Heart left ventricle (tissue), 16 donors: ENCODE results near the gene PIGT. TPM values are rescaled to one million over a fixed set of nuclear protein-coding genes. Genes with fewer than 3 reads are reported as not detected.

Experiments
- ATAC-seq, 4 donors: fragments of 200-7000 bp; cut with Tn5 transposase; one replicate each; pipeline ENCODE4 v1.9.1; 2020 to 2022; ENCODE audit warnings: moderate library complexity in 4 of 4, mild to moderate bottlenecking in 3 of 4, moderate number of reproducible peaks in 1 of 4
- DNase-seq, 5 donors: peaks; one replicate each; pipeline ENCODE4 v3.0.0-alpha.2; 2020
- H3K27ac ChIP-seq, 12 donors: fragments of 200-600 bp; sonication (generic) in 4 of 12; one replicate each; pipeline versions ENCODE4 v1.5.0 to v1.8.0; 2016 to 2022; ENCODE audit warnings: mild to moderate bottlenecking in 2 of 12
- H3K27me3 ChIP-seq, 9 donors: fragments of 200-600 bp; sonication (generic) in 2 of 9; one replicate each; pipeline versions ENCODE4 v1.5.1 to v1.8.0; 2016 to 2022; ENCODE audit warnings: mild to moderate bottlenecking in 3 of 9
- H3K36me3 ChIP-seq, 9 donors: fragments of 200-600 bp; sonication (generic) in 2 of 9; one replicate each; pipeline versions ENCODE4 v1.5.0 to v1.8.0; 2018 to 2022; ENCODE audit warnings: mild to moderate bottlenecking in 2 of 9
- H3K4me1 ChIP-seq, 12 donors: fragments of 200-600 bp; sonication (generic) in 4 of 12; one replicate each; pipeline versions ENCODE4 v1.5.0 to v1.8.0; 2016 to 2022; ENCODE audit warnings: mild to moderate bottlenecking in 3 of 12
- H3K4me3 ChIP-seq, 12 donors: fragments of 200-600 bp; sonication (generic) in 4 of 12; one replicate each; pipeline versions ENCODE4 v1.5.0 to v1.8.0; 2017 to 2022; ENCODE audit warnings: mild to moderate bottlenecking in 9 of 12, moderate library complexity in 4 of 12
- H3K9me3 ChIP-seq, 12 donors: fragments of 200-600 bp; sonication (generic) in 4 of 12; one replicate each; pipeline versions ENCODE4 v1.5.0 to v1.8.0; 2016 to 2022; ENCODE audit warnings: mild to moderate bottlenecking in 1 of 12
- CTCF ChIP-seq, 12 donors: fragments of 200-600 bp; sonication (generic) in 4 of 12; IDR thresholded peaks; one replicate each; pipeline versions ENCODE4 v1.5.0 to v1.8.0; 2018 to 2022; ENCODE audit warnings: antibody characterized with exemption in 12 of 12, mild to moderate bottlenecking in 5 of 12
- POLR2A ChIP-seq, 2 donors: fragments of 450-650 bp; IDR thresholded peaks; one replicate each; pipeline ENCODE4 v1.6.1; 2017; ENCODE audit warnings: antibody characterized with exemption in 2 of 2, mild to moderate bottlenecking in 2 of 2, moderate library complexity in 2 of 2
- WGBS, 4 donors: extraction: QIAGEN DNeasy Blood & Tissue Kit in 2 of 4; methylation state at CpG; one replicate each; pipeline versions ENCODE4 v1.1.5 to v1.1.7; 2013 to 2018; 5-methylcytosine and 5-hydroxymethylcytosine counted together
- intact Hi-C, 10 donors: fragments of 100-400 bp; cut with DNase I; formaldehyde crosslinking; loops; one replicate each; pipeline versions ENCODE4 v1.11.1 to v1.14.2; 2022
- polyA plus RNA-seq, 2 donors: library from polyadenylated mRNA; stranded (reverse); fragments of 200-250 nt; gene quantifications; one replicate each; pipeline ENCODE4 v1.2.3, GENCODE V29; 2013
- total RNA-seq, 9 donors: library from RNA; depleted of rRNA in 2 of 9; stranded (reverse); fragments of >200 nt in 2 of 9; fragmentation: NEBNext Ultra II Directional in 3 of 9; extraction: Animal tissue kit (Norgen Biotek cat#: 25700) in 3 of 9; gene quantifications; one replicate each; pipeline versions ENCODE4 v1.1.0 to v1.2.4, GENCODE V29; 2016 to 2023
- donor health status: ischemic (EF 13 %, LVEDD 7.1; RV severe dilation, severe dysfunction).
- donor health status: healthy with polysubstance abuse.
- donor health status: DM: no; HTN: yes; CAD: no.
- donor health status: DM: no; HTN: no; CAD: no.
- donor health status: ischemic (EF 25% LVEDD 6.9; RV normal size, moderate dysfunction).
- donor health status: ischemic (EF 25% LVEDD 5.7; RV mildly dilated, moderate dysfunction).
- donor health status: healthy.
- donor health status: DM: yes; HTN: yes; CAD: no.
- donor health status: ischemic (EF 35%, LVEDD 5.7; RV mildly dilated, moderate dysfunction).
- donor health status: nonischemic (EF 11% LVEDD 7.7; RV severe dilation, severe dysfunction).
- donor health status: DM: yes; HTN: yes; CAD: no.
- donor health status: PGD.
- donor health status: ischemic (EF 29% LVEDD 5.4; RV normal size, mild dysfunction).
- donor health status: nonischemic (EF 23%, LVEDD 6.1; RV moderate dilation, normal function).

The PIGT gene
- total and polyA plus RNA-seq, 11 donors = 106 to 224 (median 165) TPM

GRCh38 chr20:45407067-45407745, 8.7 kb upstream of the PIGT start:
- Histone ChIP-seq H3K4me1 (peaks cover 0 to 56% (median 31%) of the 10 kb centered on the region in 12 donors), H3K27me3 (peaks cover 0 to 5% (median 0%) of the 10 kb centered on the region in 9 donors), H3K36me3 (peaks cover 0 to 40% (median 28%) of the 10 kb centered on the region in 9 donors), H3K4me3 (peak overlapping the region; percentile 69 to 98 (median 84)), H3K27ac (peak overlapping the region; percentile 96 to 100 (median 99)), H3K9me3 (no peaks in the 10 kb centered on the region)
- WGBS, 4 donors = 6 to 14% (median 10%) methylated on average over 17 to 30 of the region's 30 CpGs
- DNase-seq (peak; percentile 77 to 89 (median 80)), ATAC-seq (peak; percentile 45 to 64 (median 60))
- TF ChIP-seq CTCF (IDR thresholded peaks at IDR 0.05) = no peak
- peak in 1 of 2 donors; percentile 69 for TF ChIP-seq POLR2A (IDR thresholded peaks at IDR 0.05)
- intact Hi-C loops = loop anchor here in 6 of 10 donors (2.0 to 5.0 kb wide), 4 partner anchors 30 to 65 kb away; partner anchors contain the start of gene SYS1 (in 2 of the 6)

DNA sequence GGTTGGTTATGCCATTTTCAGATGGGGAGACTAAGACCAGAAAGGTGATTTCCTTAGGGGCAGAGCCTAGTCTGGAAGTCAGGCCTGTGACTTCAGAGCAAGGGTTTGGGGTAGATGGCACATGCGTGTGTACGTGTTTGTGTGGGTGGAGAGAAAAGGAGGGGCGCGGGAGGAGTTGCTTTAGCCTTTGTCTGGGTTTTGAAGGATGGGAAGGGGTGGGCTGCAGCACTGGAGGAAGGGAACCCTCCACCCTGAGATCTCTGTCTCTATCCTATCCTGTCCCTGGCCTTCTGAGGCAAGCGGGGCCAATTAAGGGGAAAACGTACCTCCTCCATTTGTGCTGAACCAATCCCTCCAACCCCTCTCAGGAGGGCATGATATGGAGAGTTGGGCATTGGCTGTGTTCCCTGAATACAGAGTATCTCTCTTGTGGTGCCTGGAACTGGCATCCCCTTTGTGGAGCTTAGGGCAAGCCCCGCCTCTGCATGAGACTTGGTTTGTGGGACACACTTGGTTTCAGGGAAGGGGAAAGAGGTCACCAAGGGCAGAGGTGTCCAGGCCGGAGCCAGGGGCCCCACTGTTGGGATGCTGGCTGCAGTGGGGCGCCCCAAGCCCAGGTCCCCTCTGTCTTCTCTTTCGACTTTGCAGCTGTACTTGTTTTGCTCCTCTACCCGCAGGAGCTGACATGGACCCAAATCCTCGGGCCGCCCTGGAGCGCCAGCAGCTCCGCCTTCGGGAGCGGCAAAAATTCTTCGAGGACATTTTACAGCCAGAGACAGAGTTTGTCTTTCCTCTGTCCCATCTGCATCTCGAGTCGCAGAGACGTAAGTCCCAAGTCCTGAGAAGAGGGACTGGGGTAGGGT, 7.9 kb upstream of the PIGT start, which contains the start of gene DBNDD2:
Gene DBNDD2 (plus strand): TSS at position 507 of the 863 bp plus-strand sequence. CDS start 179 bp downstream, at position 686.
- Histone ChIP-seq H3K27ac (peak within 1 kb of the TSS; percentile 96 to 100 (median 99)), H3K9me3 (no peaks in the 10 kb centered on the region), H3K27me3 (peaks cover 0 to 5% (median 0%) of the 10 kb centered on the region in 9 donors), H3K36me3 (peaks cover 0 to 45% (median 34%) of the 10 kb centered on the region in 9 donors), H3K4me1 (peaks cover 0 to 56% (median 31%) of the 10 kb centered on the region in 12 donors), H3K4me3 (peak within 1 kb of the TSS; percentile 69 to 98 (median 84))
- WGBS, 4 donors = 38 to 68% (median 52%) methylated on average over 21 of the region's 21 CpGs
- DNase-seq (peak; percentile 66 to 84 (median 72)), ATAC-seq (peak; percentile 61 to 86 (median 81))
- no peak for TF ChIP-seq CTCF (IDR thresholded peaks at IDR 0.05)
- TF ChIP-seq POLR2A (IDR thresholded peaks at IDR 0.05) = peak in 1 of 2 donors; percentile 35
- intact Hi-C loops = loop anchor here in 6 of 10 donors (2.0 to 5.0 kb wide), 4 partner anchors 29 to 66 kb away; partner anchors contain the start of gene SYS1 (in 2 of the 6)

GRCh38 chr20:45408646-45409213, 7.2 kb upstream of the PIGT start:
- no peaks in the 10 kb centered on the region for H3K9me3 ChIP-seq
- intact Hi-C loops = loop anchor here in 4 of 10 donors (5.0 kb wide), 2 partner anchors 36 to 66 kb away; no protein-coding TSS in a partner anchor
- peaks cover 0 to 45% (median 34%) of the 10 kb centered on the region in 9 donors for H3K36me3 ChIP-seq
- H3K27ac ChIP-seq = peak overlapping the region; percentile 86 to 100 (median 99)
- H3K27me3 ChIP-seq = peaks cover 0 to 5% (median 0%) of the 10 kb centered on the region in 9 donors
- peaks cover 0 to 56% (median 31%) of the 10 kb centered on the region in 12 donors for H3K4me1 ChIP-seq
- WGBS, 4 donors = 44 to 50% (median 44%) methylated on average over 7 of the region's 7 CpGs
- TF ChIP-seq CTCF (IDR thresholded peaks at IDR 0.05) = no peak
- TF ChIP-seq POLR2A (IDR thresholded peaks at IDR 0.05) = no peak
- ATAC-seq = no peak
- H3K4me3 ChIP-seq = peak overlapping the region; percentile 3 to 98 (median 84)
- DNase-seq = peak in 2 of 5 donors; percentile 38 to 39
